ENCODE measurements around the gene ZNF66.
"Not testable (repeated sequence)": the region's sequence is repeated elsewhere in the genome, so short reads cannot be mapped to it uniquely, and the experiment has no call there.

Gene ZNF66

DNA sequence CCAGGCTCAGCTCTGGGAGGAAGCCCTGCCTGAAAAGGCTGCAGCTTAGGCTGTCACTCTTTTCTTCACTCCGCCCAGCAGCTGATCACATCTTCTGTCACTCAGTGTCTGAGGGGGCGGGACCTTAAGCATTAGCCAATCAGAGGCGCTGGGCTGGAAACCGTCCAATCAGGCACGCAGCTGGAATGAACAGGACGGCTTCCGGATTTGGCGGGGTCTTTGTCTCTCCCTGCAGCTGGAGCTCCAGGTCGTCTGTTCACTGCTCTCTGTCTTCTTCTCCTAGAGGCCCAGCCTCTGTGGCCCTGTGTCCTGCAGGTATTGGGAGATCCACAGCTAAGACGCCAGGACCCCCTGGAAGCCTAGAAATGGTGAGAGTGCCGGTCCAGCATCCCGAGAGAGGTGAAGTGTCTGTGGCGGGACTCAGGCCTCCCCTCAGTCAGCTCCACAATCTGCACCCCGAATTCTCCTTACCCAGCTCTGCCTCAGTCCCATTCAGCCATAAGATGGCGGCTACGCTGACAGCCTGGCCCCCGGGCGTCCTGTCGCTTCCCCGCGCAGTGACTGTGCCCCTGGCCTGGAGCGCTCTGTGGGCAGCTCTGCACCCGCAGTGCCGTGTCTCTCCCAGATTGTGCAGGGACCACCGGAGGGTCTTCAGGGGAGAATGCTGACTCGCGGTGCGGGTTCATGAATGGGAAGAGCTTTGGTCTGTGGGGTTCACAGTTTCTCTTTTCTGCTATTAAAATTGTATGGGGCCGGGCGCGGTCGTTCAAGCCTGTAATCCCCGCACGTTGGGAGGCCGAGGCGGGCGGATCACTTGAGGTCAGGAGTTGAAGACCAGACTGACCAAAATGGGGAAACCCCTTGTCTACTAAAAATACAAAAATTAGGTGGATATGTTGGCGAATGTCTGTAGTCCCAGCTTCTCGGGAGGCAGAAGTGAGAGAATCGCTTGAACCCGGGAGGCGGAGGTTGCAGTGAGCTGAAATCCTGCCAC is at the start of gene ZNF66:
ZNF66 (plus strand) TSS at position 222 of the 994 bp plus-strand sequence; CDS start at position 366, 144 bp downstream.
- POLR2A ChIA-PET = interaction anchor here (0.5 to 1.9 kb wide), 13 partner anchors 13 to 806 kb away, joined by 3 to 19 read pairs (median 6); partner anchors contain the start of genes ZNF429, ZNF430, ZNF431 and ZNF682
- no peak within 1 kb of the TSS for H3K27ac ChIP-seq (ENCODE audit: extremely low read depth, low read depth, low read length)
- CTCF ChIA-PET = interaction anchor here (0.5 to 0.8 kb wide), 2 partner anchors 15 to 155 kb away, joined by 3 to 4 read pairs; no protein-coding TSS in a partner anchor
- peaks cover 0 to 27% of the 10 kb centered on the region in 2 experiments; a peak in 1 of 3 replicates for H3K36me3 ChIP-seq (ENCODE audit: control insufficient read depth in 2 of 2, insufficient read depth in 1 of 2, low read length in 2 of 2)
- TF ChIP-seq ZNF660 (tag by site-specific recombination; IDR thresholded peaks at IDR 0.05) (0 out of 2 replicates have a peak, but pooled peaks have one; percentile 9), ZNF544 (tag by site-specific recombination; IDR thresholded peaks at IDR 0.05) (no peak), ZBTB48 (tag by site-specific recombination; IDR thresholded peaks at IDR 0.05) (0 out of 2 replicates have a peak, but pooled peaks have one; percentile 15), ZSCAN16 (tag by site-specific recombination; IDR thresholded peaks at IDR 0.05) (no peak), ZNF621 (tag by site-specific recombination; IDR thresholded peaks at IDR 0.05) (no peak), HOXA7 (CRISPR knock-in tag; IDR thresholded peaks at IDR 0.05; ENCODE audit: borderline replicate concordance) (no peak), ZNF341 (tag by site-specific recombination; IDR thresholded peaks at IDR 0.05; ENCODE audit: low read depth) (peak; percentile 67), SP2 (tag by site-specific recombination; IDR thresholded peaks at IDR 0.05) (peak; percentile 95), SP3 (tag by site-specific recombination; IDR thresholded peaks at IDR 0.05) (peak; percentile 66), ZNF335 (tag by site-specific recombination; conservative IDR thresholded peaks at IDR 0.05) (peak; percentile 88), ZBTB20 (tag by site-specific recombination; IDR thresholded peaks at IDR 0.05) (no peak), ZNF624 (tag by site-specific recombination; IDR thresholded peaks at IDR 0.05) (no peak), ZNF169 (tag by site-specific recombination; IDR thresholded peaks at IDR 0.05) (no peak), ZNF366 (tag by site-specific recombination; conservative IDR thresholded peaks at IDR 0.05) (0 out of 2 replicates have a peak, but pooled peaks have one; percentile 15), YY1 (tag by site-specific recombination; IDR thresholded peaks at IDR 0.05) (peak; percentile 48), ZNF76 (tag by site-specific recombination; IDR thresholded peaks at IDR 0.05; ENCODE audit: borderline replicate concordance, low read depth) (peak; percentile 20; the same call in 1 of the 2 replicates), ZIC2 (tag by site-specific recombination; IDR thresholded peaks at IDR 0.05) (peak; percentile 28; the same call in 1 of the 2 replicates)
- TF ChIP-seq, protein P1, sequence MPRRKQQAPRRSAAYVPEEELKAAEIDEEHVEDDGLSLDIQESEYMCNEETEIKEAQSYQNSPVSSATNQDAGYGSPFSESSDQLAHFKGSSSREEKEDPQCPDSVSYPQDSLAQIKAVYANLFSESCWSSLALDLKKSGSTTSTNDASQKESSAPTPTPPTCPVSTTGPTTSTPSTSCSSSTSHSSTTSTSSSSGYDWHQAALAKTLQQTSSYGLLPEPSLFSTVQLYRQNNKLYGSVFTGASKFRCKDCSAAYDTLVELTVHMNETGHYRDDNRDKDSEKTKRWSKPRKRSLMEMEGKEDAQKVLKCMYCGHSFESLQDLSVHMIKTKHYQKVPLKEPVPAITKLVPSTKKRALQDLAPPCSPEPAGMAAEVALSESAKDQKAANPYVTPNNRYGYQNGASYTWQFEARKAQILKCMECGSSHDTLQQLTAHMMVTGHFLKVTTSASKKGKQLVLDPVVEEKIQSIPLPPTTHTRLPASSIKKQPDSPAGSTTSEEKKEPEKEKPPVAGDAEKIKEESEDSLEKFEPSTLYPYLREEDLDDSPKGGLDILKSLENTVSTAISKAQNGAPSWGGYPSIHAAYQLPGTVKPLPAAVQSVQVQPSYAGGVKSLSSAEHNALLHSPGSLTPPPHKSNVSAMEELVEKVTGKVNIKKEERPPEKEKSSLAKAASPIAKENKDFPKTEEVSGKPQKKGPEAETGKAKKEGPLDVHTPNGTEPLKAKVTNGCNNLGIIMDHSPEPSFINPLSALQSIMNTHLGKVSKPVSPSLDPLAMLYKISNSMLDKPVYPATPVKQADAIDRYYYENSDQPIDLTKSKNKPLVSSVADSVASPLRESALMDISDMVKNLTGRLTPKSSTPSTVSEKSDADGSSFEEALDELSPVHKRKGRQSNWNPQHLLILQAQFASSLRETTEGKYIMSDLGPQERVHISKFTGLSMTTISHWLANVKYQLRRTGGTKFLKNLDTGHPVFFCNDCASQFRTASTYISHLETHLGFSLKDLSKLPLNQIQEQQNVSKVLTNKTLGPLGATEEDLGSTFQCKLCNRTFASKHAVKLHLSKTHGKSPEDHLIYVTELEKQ (tag by site-specific recombination; IDR thresholded peaks at IDR 0.05; ENCODE audit: borderline replicate concordance) = 0 out of 2 replicates have a peak, but pooled peaks have one; percentile 32
- TF ChIP-seq, protein P2, sequence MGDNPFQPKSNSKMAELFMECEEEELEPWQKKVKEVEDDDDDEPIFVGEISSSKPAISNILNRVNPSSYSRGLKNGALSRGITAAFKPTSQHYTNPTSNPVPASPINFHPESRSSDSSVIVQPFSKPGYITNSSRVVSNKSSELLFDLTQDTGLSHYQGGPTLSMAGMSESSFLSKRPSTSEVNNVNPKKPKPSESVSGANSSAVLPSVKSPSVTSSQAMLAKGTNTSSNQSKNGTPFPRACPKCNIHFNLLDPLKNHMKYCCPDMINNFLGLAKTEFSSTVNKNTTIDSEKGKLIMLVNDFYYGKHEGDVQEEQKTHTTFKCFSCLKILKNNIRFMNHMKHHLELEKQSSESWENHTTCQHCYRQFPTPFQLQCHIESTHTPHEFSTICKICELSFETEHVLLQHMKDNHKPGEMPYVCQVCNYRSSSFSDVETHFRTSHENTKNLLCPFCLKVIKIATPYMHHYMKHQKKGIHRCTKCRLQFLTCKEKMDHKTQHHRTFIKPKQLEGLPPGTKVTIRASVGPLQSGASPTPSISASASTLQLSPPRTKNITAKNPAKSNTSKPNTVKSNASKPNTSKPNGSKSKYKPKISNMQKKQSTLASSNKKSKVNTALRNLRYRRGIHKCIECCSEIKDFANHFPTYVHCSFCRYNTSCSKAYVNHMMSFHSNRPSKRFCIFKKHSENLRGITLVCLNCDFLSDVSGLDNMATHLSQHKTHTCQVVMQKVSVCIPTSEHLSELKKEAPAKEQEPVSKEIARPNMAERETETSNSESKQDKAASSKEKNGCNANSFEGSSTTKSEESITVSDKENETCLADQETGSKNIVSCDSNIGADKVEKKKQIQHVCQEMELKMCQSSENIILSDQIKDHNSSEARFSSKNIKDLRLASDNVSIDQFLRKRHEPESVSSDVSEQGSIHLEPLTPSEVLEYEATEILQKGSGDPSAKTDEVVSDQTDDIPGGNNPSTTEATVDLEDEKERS (tag by site-specific recombination; IDR thresholded peaks at IDR 0.05) = no peak
- TF ChIP-seq, protein P3, sequence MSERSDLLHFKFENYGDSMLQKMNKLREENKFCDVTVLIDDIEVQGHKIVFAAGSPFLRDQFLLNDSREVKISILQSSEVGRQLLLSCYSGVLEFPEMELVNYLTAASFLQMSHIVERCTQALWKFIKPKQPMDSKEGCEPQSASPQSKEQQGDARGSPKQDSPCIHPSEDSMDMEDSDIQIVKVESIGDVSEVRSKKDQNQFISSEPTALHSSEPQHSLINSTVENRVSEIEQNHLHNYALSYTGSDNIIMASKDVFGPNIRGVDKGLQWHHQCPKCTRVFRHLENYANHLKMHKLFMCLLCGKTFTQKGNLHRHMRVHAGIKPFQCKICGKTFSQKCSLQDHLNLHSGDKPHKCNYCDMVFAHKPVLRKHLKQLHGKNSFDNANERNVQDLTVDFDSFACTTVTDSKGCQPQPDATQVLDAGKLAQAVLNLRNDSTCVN (tag by site-specific recombination; optimal IDR thresholded peaks at IDR 0.05) = peak; percentile 19
- TF ChIP-seq, protein P4, sequence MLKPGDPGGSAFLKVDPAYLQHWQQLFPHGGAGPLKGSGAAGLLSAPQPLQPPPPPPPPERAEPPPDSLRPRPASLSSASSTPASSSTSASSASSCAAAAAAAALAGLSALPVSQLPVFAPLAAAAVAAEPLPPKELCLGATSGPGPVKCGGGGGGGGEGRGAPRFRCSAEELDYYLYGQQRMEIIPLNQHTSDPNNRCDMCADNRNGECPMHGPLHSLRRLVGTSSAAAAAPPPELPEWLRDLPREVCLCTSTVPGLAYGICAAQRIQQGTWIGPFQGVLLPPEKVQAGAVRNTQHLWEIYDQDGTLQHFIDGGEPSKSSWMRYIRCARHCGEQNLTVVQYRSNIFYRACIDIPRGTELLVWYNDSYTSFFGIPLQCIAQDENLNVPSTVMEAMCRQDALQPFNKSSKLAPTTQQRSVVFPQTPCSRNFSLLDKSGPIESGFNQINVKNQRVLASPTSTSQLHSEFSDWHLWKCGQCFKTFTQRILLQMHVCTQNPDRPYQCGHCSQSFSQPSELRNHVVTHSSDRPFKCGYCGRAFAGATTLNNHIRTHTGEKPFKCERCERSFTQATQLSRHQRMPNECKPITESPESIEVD (tag by site-specific recombination; IDR thresholded peaks at IDR 0.05) = no peak
- no peaks in the 10 kb centered on the region for H3K4me1 ChIP-seq (ENCODE audit: control insufficient read depth, insufficient read depth, low read length)
- H3K4me3 ChIP-seq (ENCODE audit: low read depth, low read length) = peak within 1 kb of the TSS; percentile 80
- H3K9me3 ChIP-seq (ENCODE audit: control insufficient read depth, insufficient read depth, low read depth, low read length) = no peaks in the 10 kb centered on the region

DNA sequence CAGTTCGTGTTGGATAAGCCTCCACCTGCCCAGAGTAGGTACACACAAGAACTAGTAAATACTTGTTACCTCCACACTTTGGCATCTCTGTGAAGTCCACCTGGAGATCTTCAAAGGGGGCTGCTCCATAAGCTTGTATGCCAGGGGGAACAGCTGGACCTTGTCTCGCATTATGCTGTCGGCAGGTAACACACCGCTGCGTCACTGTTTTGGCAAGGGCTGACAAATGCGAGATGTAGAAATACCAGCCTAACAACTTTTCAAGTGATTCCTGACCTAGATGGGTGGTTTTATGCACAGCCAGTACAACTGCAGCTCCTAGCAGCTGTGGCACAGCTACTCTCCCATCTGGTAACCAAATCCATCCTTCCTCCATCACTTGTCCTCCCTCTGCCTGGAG is 25.9 kb upstream of the ZNF66 start:
- H3K27ac ChIP-seq (ENCODE audit: extremely low read depth, low read depth, low read length); POLR2A ChIA-PET; CTCF ChIA-PET; H3K36me3 ChIP-seq (ENCODE audit: control insufficient read depth in 2 of 2, insufficient read depth in 1 of 2, low read length in 2 of 2); H3K4me1 ChIP-seq (ENCODE audit: control insufficient read depth, insufficient read depth, low read length); H3K9me3 ChIP-seq (ENCODE audit: control insufficient read depth, insufficient read depth, low read depth, low read length); H3K4me3 ChIP-seq (ENCODE audit: low read depth, low read length): not testable (repeated sequence)

DNA sequence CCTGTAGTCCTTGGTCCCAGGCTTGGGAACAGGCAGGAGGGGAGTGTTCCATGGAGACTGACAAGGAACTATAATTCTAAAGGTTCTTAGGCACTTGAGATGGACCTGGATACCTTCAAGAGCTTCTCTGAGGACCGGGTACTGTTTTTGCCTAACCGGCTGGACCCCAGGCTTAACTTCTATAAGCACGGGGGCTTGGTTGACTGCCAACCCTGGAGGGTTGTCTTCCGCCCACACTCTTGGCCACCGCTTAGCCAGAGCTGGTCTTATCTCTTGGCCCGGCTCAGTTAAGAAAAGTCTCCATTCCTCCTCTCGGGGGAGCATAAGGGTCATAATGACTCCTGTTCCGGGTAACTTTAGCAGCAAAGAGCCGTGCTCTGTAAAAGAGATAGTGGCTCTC is 23.8 kb upstream of the ZNF66 start:
- CTCF ChIA-PET = not testable (repeated sequence)

More for the DNA sequence above, 23.8 kb upstream of the ZNF66 start:
- H3K36me3 ChIP-seq (ENCODE audit: control insufficient read depth in 2 of 2, insufficient read depth in 1 of 2, low read length in 2 of 2); H3K4me1 ChIP-seq (ENCODE audit: control insufficient read depth, insufficient read depth, low read length); POLR2A ChIA-PET; H3K4me3 ChIP-seq (ENCODE audit: low read depth, low read length); H3K9me3 ChIP-seq (ENCODE audit: control insufficient read depth, insufficient read depth, low read depth, low read length); H3K27ac ChIP-seq (ENCODE audit: extremely low read depth, low read depth, low read length): not testable (repeated sequence)

All from HEK293 (cell line).